Neural cell (in vitro differentiated cells): ENCODE measurements around the gene CNNM2. TPM values are rescaled to one million over a fixed set of nuclear protein-coding genes. Genes with fewer than 3 reads are reported as not detected.

ENCODE experiments used
- H2AFZ ChIP-seq: fragments of 200-600, 300-800 bp; sonication (generic), shearing (Covaris generic); 2 replicates; pipeline ENCODE4 v1.6.0; 2014; ENCODE audit warnings: low read depth, mild to moderate bottlenecking, antibody characterized with exemption, low read length, moderate library complexity
- H3F3A ChIP-seq: fragments of 200-600 bp; shearing (Covaris generic); 2 replicates; pipeline ENCODE4 v1.6.1; 2016; ENCODE audit warnings: mild to moderate bottlenecking, moderate library complexity, mixed read lengths, antibody characterized with exemption, low read length; ENCODE audit not compliant: insufficient read depth, poor library complexity, severe bottlenecking
- H3K27ac ChIP-seq: fragments of 200-600, 300-800 bp; sonication (generic), shearing (Covaris generic); 2 replicates; pipeline ENCODE4 v1.5.1; 2014; ENCODE audit warnings: mild to moderate bottlenecking, low read length, moderate library complexity
- H3K27me3 ChIP-seq: fragments of 300-800, 200-600 bp; sonication (generic), shearing (Covaris generic); 2 replicates; pipeline ENCODE4 v1.6.0; 2014; ENCODE audit warnings: mild to moderate bottlenecking, low read depth, low read length, moderate library complexity; ENCODE audit not compliant: insufficient read depth
- H3K36me3 ChIP-seq: fragments of 300-800, 200-600 bp; sonication (generic), shearing (Covaris generic); 2 replicates; pipeline ENCODE4 v1.5.1; 2014; ENCODE audit warnings: mild to moderate bottlenecking, antibody characterized with exemption, low read length, moderate library complexity; ENCODE audit not compliant: insufficient read depth
- H3K4me2 ChIP-seq: fragments of 300-800, 200-600 bp; sonication (generic), shearing (Covaris generic); 2 replicates; pipeline ENCODE4 v1.6.0; 2014; ENCODE audit warnings: mild to moderate bottlenecking, low read length
- H3K4me3 ChIP-seq: fragments of 300-800, 200-600 bp; sonication (generic), shearing (Covaris generic); 2 replicates; pipeline ENCODE4 v1.5.1; 2014; ENCODE audit warnings: mild to moderate bottlenecking, low read length, moderate library complexity
- H3K79me2 ChIP-seq: fragments of 200-600 bp; shearing (Covaris generic); replicated peaks from 2 replicates; pipeline ENCODE4 v1.6.0; 2014; ENCODE audit warnings: mild to moderate bottlenecking, low read length, moderate library complexity; ENCODE audit not compliant: insufficient read depth
- H3K9ac ChIP-seq: fragments of 300-800, 200-600 bp; sonication (generic), shearing (Covaris generic); 2 replicates; pipeline ENCODE4 v1.6.1; 2016; ENCODE audit warnings: mild to moderate bottlenecking, low read length, mixed read lengths
- H3K9me2 ChIP-seq: fragments of 200-600 bp; shearing (Covaris generic); 2 replicates; pipeline ENCODE4 v1.6.1; 2016; ENCODE audit warnings: mild to moderate bottlenecking, low read length, mixed read lengths; ENCODE audit not compliant: insufficient read depth
- H3K9me3 ChIP-seq: fragments of 200-600, 300-800 bp; sonication (generic), shearing (Covaris generic); 2 replicates; pipeline ENCODE4 v1.6.1; 2016; ENCODE audit warnings: mild to moderate bottlenecking, mixed run types, low read length, moderate library complexity, mixed read lengths
- H4K20me1 ChIP-seq: fragments of 200-600 bp; shearing (Covaris generic); 2 replicates; pipeline ENCODE4 v1.6.1; 2016; ENCODE audit warnings: mild to moderate bottlenecking, mixed run types; ENCODE audit not compliant: insufficient read depth
- CTCF ChIP-seq: fragments of 450-650 bp; IDR thresholded peaks from 2 replicates; pipeline ENCODE4 v1.5.1; 2014; ENCODE audit warnings: antibody characterized with exemption, mild to moderate bottlenecking, moderate library complexity; ENCODE audit not compliant: poor library complexity, severe bottlenecking
- EP300 ChIP-seq: fragments of 450-650 bp; conservative IDR thresholded peaks from 2 replicates; pipeline ENCODE4 v1.6.1; 2014; ENCODE audit warnings: antibody characterized with exemption, mild to moderate bottlenecking, moderate library complexity; ENCODE audit not compliant: poor library complexity, severe bottlenecking
- EZH2 ChIP-seq: fragments of 200-600, 300-800 bp; shearing (Covaris generic), sonication (generic); IDR thresholded peaks from 2 replicates; pipeline ENCODE4 v1.6.1; 2014; ENCODE audit warnings: antibody characterized with exemption, low read length, borderline replicate concordance, mild to moderate bottlenecking; ENCODE audit not compliant: insufficient read depth, poor library complexity, severe bottlenecking
- MXI1 ChIP-seq: fragments of 450-650 bp; conservative IDR thresholded peaks from 2 replicates; pipeline ENCODE4 v1.6.1; 2014; ENCODE audit warnings: antibody characterized with exemption, mild to moderate bottlenecking; ENCODE audit not compliant: poor library complexity, severe bottlenecking
- POLR2AphosphoS5 ChIP-seq: IDR thresholded peaks from 2 replicates; pipeline ENCODE4 v1.6.1; 2012
- RAD21 ChIP-seq: fragments of 450-650 bp; conservative IDR thresholded peaks from 2 replicates; pipeline ENCODE4 v1.6.1; 2014; ENCODE audit warnings: antibody characterized with exemption, mild to moderate bottlenecking, moderate library complexity
- REST ChIP-seq: IDR thresholded peaks from 2 replicates; pipeline ENCODE4 v1.6.1; 2012; ENCODE audit warnings: borderline replicate concordance
- SMC3 ChIP-seq: fragments of 450-650 bp; conservative IDR thresholded peaks from 2 replicates; pipeline ENCODE4 v1.6.1; 2014; ENCODE audit warnings: antibody characterized with exemption, mild to moderate bottlenecking, moderate library complexity; ENCODE audit not compliant: poor library complexity
- TAF1 ChIP-seq: IDR thresholded peaks from 2 replicates; pipeline ENCODE4 v1.6.1; 2012; ENCODE audit warnings: low read depth
- polyA plus RNA-seq: library from polyadenylated mRNA; depleted of rRNA; stranded (reverse); fragments of >200 nt; gene quantifications from 2 replicates; pipeline ENCODE4 v1.2.3, GENCODE V29; 2014

CNNM2 gene
- polyA plus RNA-seq, 1 donor from 2014 or later, result 5.0 TPM

GRCh38 chr10:103044942-103045489 lies 126.9 kb downstream of the CNNM2 start:
- H3K27ac ChIP-seq, result no peak overlapping the region

GRCh38 chr10:103045961-103046360 lies 127.9 kb downstream of the CNNM2 start:
- H3K4me2 ChIP-seq, result no peak overlapping the region
- H3K9ac ChIP-seq, result no peak overlapping the region
- TF ChIP-seq RAD21, result no peak
- no peak for TF ChIP-seq TAF1
- TF ChIP-seq CTCF, result no peak
- no peak for TF ChIP-seq MXI1
- TF ChIP-seq EP300, result no peak
- no peak for TF ChIP-seq POLR2AphosphoS5
- TF ChIP-seq SMC3, result no peak

More at GRCh38 chr10:103044942-103045489, 126.9 kb downstream of the CNNM2 start:
- TF ChIP-seq TAF1, result no peak
- no peak for TF ChIP-seq CTCF
- no peak for TF ChIP-seq POLR2AphosphoS5
- TF ChIP-seq RAD21, result no peak
- TF ChIP-seq MXI1, result no peak
- TF ChIP-seq REST, result no peak
- TF ChIP-seq EP300, result no peak
- TF ChIP-seq EZH2, result no peak
- no peak for TF ChIP-seq SMC3
- no peak overlapping the region for H2AFZ ChIP-seq
- H3K9ac ChIP-seq, result no peak overlapping the region
- H3K9me3 ChIP-seq, result no peaks in the 10 kb centered on the region
- no peaks in the 10 kb centered on the region for H3F3A ChIP-seq
- no peak overlapping the region for H3K4me3 ChIP-seq
- H3K36me3 ChIP-seq, result no peaks in the 10 kb centered on the region
- H3K9me2 ChIP-seq, result no peaks in the 10 kb centered on the region
- no peaks in the 10 kb centered on the region for H3K79me2 ChIP-seq
- H3K4me2 ChIP-seq, result no peak overlapping the region
- no peaks in the 10 kb centered on the region for H3K27me3 ChIP-seq
- no peaks in the 10 kb centered on the region for H4K20me1 ChIP-seq

More at GRCh38 chr10:103045961-103046360, 127.9 kb downstream of the CNNM2 start:
- no peaks in the 10 kb centered on the region for H4K20me1 ChIP-seq
- no peak overlapping the region for H2AFZ ChIP-seq
- no peaks in the 10 kb centered on the region for H3K36me3 ChIP-seq
- no peaks in the 10 kb centered on the region for H3K79me2 ChIP-seq
- H3F3A ChIP-seq, result no peaks in the 10 kb centered on the region
- H3K9me2 ChIP-seq, result no peaks in the 10 kb centered on the region
- no peak overlapping the region for H3K4me3 ChIP-seq
- no peaks in the 10 kb centered on the region for H3K9me3 ChIP-seq
- H3K27ac ChIP-seq, result no peak overlapping the region
- no peaks in the 10 kb centered on the region for H3K27me3 ChIP-seq
